H1 (cell line): Measurements from ENCODE around the gene SUMF1. TPM values are rescaled to one million over a fixed set of nuclear protein-coding genes. Genes with fewer than 3 reads are reported as not detected.

Experiments used
- CTCF ChIA-PET: fragments of 300-600 bp; sonication (Branson Sonifier 250); formaldehyde crosslinking; loops from one replicate; lab custom pipeline; 2021; ENCODE audit not compliant: partially characterized antibody; lab: Charles Lee
- POLR2A ChIA-PET: fragments of 300-600 bp; sonication (Branson Sonifier 250); formaldehyde crosslinking; loops from one replicate; lab custom pipeline; 2021; ENCODE audit warnings: inconsistent platforms; ENCODE audit not compliant: partially characterized antibody; lab: Charles Lee
- DNase-seq, 2 experiments: peaks; one replicate each; pipeline versions ENCODE4 v3.0.0 to v3.0.0-alpha.2; 2010 to 2022; ENCODE audit warnings: low spot score in 2 of 2, low read depth in 1 of 2, mixed read lengths in 1 of 2
- FAIRE-seq: peaks from 2 replicates; lab custom pipeline; 2011; peaks lifted over from hg19 to GRCh38; lab: Jason Lieb, UNC
- H2AFZ ChIP-seq: 2 replicates; pipeline ENCODE4 v1.8.1; 2012; ENCODE audit warnings: low read length, inconsistent platforms
- H2AK5ac ChIP-seq: 2 replicates; pipeline ENCODE4 v1.6.1; 2013; ENCODE audit warnings: low read depth, low read length
- H2BK120ac ChIP-seq: replicated peaks from 2 replicates; pipeline ENCODE3; 2013; ENCODE audit warnings: low read depth, low read length, inconsistent platforms
- H2BK12ac ChIP-seq: 2 replicates; pipeline ENCODE4 v1.6.1; 2013; ENCODE audit warnings: low read depth, low read length
- H2BK15ac ChIP-seq: 2 replicates; pipeline ENCODE4 v1.6.1; 2013; ENCODE audit warnings: low read length
- H2BK20ac ChIP-seq: 2 replicates; pipeline ENCODE4 v1.6.1; 2013; ENCODE audit warnings: low read length
- H2BK5ac ChIP-seq: 2 replicates; pipeline ENCODE4 v1.6.1; 2013; ENCODE audit warnings: low read depth, low read length
- H3K14ac ChIP-seq: 2 replicates; pipeline ENCODE4 v1.6.1; 2013; ENCODE audit warnings: inconsistent platforms; ENCODE audit not compliant: insufficient read length
- H3K18ac ChIP-seq: 2 replicates; pipeline ENCODE4 v1.6.1; 2013; ENCODE audit warnings: low read length; ENCODE audit errors: extremely low read depth
- H3K23ac ChIP-seq: 2 replicates; pipeline ENCODE4 v1.6.1; 2013; ENCODE audit warnings: inconsistent platforms; ENCODE audit not compliant: insufficient read length
- H3K23me2 ChIP-seq: 2 replicates; pipeline ENCODE4 v1.6.1; 2013; ENCODE audit warnings: low read depth, low read length
- H3K27ac ChIP-seq: 2 replicates; pipeline ENCODE4 v1.6.1; 2011; ENCODE audit warnings: low read depth, low read length, inconsistent platforms
- H3K27me3 ChIP-seq, 4 experiments: replicated peaks in 1 of 4; 1 replicate in 1 of 4; 2 replicates in 3 of 4; pipeline versions ENCODE4 v1.6.1 to v1.8.1; 2011 to 2013; ENCODE audit warnings: low read length in 3 of 4, mild to moderate bottlenecking in 3 of 4, inconsistent platforms in 2 of 4, mixed read lengths in 2 of 4, moderate library complexity in 1 of 4; ENCODE audit not compliant: control insufficient read depth in 3 of 4, insufficient read depth in 3 of 4; ENCODE audit errors: extremely low read depth in 1 of 4
- H3K36me3 ChIP-seq, 4 experiments: 2 replicates each; pipeline versions ENCODE4 v1.6.1 to v1.8.1; 2011 to 2013; ENCODE audit warnings: mild to moderate bottlenecking in 4 of 4, low read length in 3 of 4, moderate library complexity in 2 of 4, control low read depth in 1 of 4, inconsistent platforms in 1 of 4; ENCODE audit not compliant: insufficient read depth in 4 of 4, control insufficient read depth in 2 of 4
- H3K4ac ChIP-seq: replicated peaks from 2 replicates; pipeline ENCODE3; 2013; ENCODE audit warnings: low read length, low read depth, mixed read lengths, inconsistent platforms; ENCODE audit not compliant: insufficient read length
- H3K4me1 ChIP-seq, 4 experiments: replicated peaks in 1 of 4; 1 replicate in 1 of 4; 2 replicates in 3 of 4; pipeline versions ENCODE4 v1.6.1 to v1.8.1; 2011 to 2013; ENCODE audit warnings: low read length in 3 of 4, inconsistent platforms in 2 of 4, mixed read lengths in 1 of 4; ENCODE audit not compliant: insufficient read depth in 4 of 4, control insufficient read depth in 3 of 4
- H3K4me2 ChIP-seq, 2 experiments: 2 replicates each; pipeline versions ENCODE4 v1.6.1 to v1.8.1; 2011 to 2013; ENCODE audit warnings: low read depth in 2 of 2, low read length in 2 of 2, control low read depth in 1 of 2, inconsistent platforms in 1 of 2, mild to moderate bottlenecking in 1 of 2; ENCODE audit not compliant: insufficient read depth in 1 of 2
- H3K4me3 ChIP-seq, 4 experiments: fragments of 200-600, 300-600 bp in 1 of 4; sonication (generic), shearing (Covaris generic), sonication (Bioruptor Twin) in 1 of 4; 2 replicates each; pipeline versions ENCODE4 v1.5.1 to v1.8.1; 2011 to 2016; ENCODE audit warnings: low read length in 4 of 4, low read depth in 3 of 4, control low read depth in 2 of 4, inconsistent platforms in 2 of 4, mild to moderate bottlenecking in 2 of 4, mixed read lengths in 1 of 4, moderate library complexity in 1 of 4; ENCODE audit not compliant: insufficient read depth in 2 of 4; ENCODE audit errors: extremely low read depth in 1 of 4
- H3K56ac ChIP-seq: replicated peaks from 2 replicates; pipeline ENCODE3; 2013; ENCODE audit warnings: low read depth, mild to moderate bottlenecking, mixed read lengths, low read length, inconsistent platforms; ENCODE audit not compliant: insufficient read length
- H3K79me1 ChIP-seq: 2 replicates; pipeline ENCODE4 v1.6.1; 2013; ENCODE audit warnings: low read depth, low read length, control low read depth
- H3K79me2 ChIP-seq, 2 experiments: 2 replicates each; pipeline versions ENCODE4 v1.6.1 to v1.8.1; 2012 to 2013; ENCODE audit warnings: low read length in 2 of 2, mild to moderate bottlenecking in 2 of 2, inconsistent platforms in 1 of 2; ENCODE audit not compliant: insufficient read depth in 2 of 2, control insufficient read depth in 1 of 2
- H3K9ac ChIP-seq, 4 experiments: replicated peaks in 1 of 4; 1 replicate in 1 of 4; 2 replicates in 3 of 4; pipeline versions ENCODE4 v1.6.1 to v1.8.1; 2011 to 2013; ENCODE audit warnings: low read depth in 3 of 4, low read length in 3 of 4, control low read depth in 2 of 4, mild to moderate bottlenecking in 2 of 4, moderate library complexity in 2 of 4, inconsistent platforms in 1 of 4; ENCODE audit errors: extremely low read depth in 1 of 4
- H3K9me3 ChIP-seq, 2 experiments: 2 replicates each; pipeline versions ENCODE4 v1.6.1 to v1.8.1; 2012 to 2013; ENCODE audit warnings: mild to moderate bottlenecking in 2 of 2, moderate library complexity in 2 of 2, control low read depth in 1 of 2, inconsistent platforms in 1 of 2, low read depth in 1 of 2, low read length in 1 of 2, mixed read lengths in 1 of 2; ENCODE audit not compliant: insufficient read depth in 2 of 2
- H4K20me1 ChIP-seq, 2 experiments: replicated peaks in 1 of 2; 2 replicates each; pipeline versions ENCODE3 to v1.8.1; 2011 to 2013; ENCODE audit warnings: inconsistent platforms in 2 of 2, low read length in 2 of 2, mild to moderate bottlenecking in 1 of 2; ENCODE audit not compliant: insufficient read depth in 2 of 2, control insufficient read depth in 1 of 2
- H4K5ac ChIP-seq: 2 replicates; pipeline ENCODE4 v1.6.1; 2013; ENCODE audit warnings: low read length, low read depth, mixed read lengths, inconsistent platforms; ENCODE audit not compliant: insufficient read length
- H4K8ac ChIP-seq: 2 replicates; pipeline ENCODE4 v1.8.0; 2013; ENCODE audit warnings: mild to moderate bottlenecking, moderate library complexity, low read length, inconsistent platforms; ENCODE audit not compliant: insufficient read depth; ENCODE audit errors: extremely low read depth
- H4K91ac ChIP-seq: replicated peaks from 2 replicates; pipeline ENCODE3; 2013; ENCODE audit warnings: low read length, mixed read lengths, inconsistent platforms; ENCODE audit not compliant: insufficient read length
- HDAC2 ChIP-seq, 2 experiments: fragments of 300-600 bp in 1 of 2; sonication (generic) in 1 of 2; IDR thresholded peaks; 2 replicates each; pipeline ENCODE4 v1.6.1; 2011 to 2012; ENCODE audit warnings: low read depth in 2 of 2, low read length in 2 of 2, mild to moderate bottlenecking in 2 of 2, moderate library complexity in 2 of 2, borderline replicate concordance in 1 of 2, inconsistent platforms in 1 of 2
- NANOG ChIP-seq: IDR thresholded peaks from 2 replicates; pipeline ENCODE4 v1.6.1; 2011; ENCODE audit warnings: low read length, low read depth, mild to moderate bottlenecking, inconsistent platforms; ENCODE audit not compliant: insufficient read depth, poor library complexity, severe bottlenecking
- PHF8 ChIP-seq: fragments of 200-600 bp; sonication (generic); conservative IDR thresholded peaks from 2 replicates; pipeline ENCODE4 v1.7.1; 2012; ENCODE audit warnings: low read depth, mild to moderate bottlenecking, inconsistent platforms, low read length, moderate library complexity
- RFX5 ChIP-seq: IDR thresholded peaks from 2 replicates; pipeline ENCODE4 v1.6.1; 2011; ENCODE audit warnings: low read depth, low read length, improper control_type of control experiment, borderline replicate concordance
- WGBS, 2 experiments: shearing (Covaris generic) in 1 of 2; methylation state at CpG; one replicate each; pipeline versions ENCODE4 v1.1.6 to v1.1.7; 2013 to 2015; ENCODE audit warnings: low lambda C conversion rate in 2 of 2, mixed read lengths in 2 of 2, inconsistent platforms in 1 of 2, low coverage in 1 of 2, missing lambda C conversion rate in 1 of 2; ENCODE audit not compliant: insufficient replicate concordance in 2 of 2, insufficient coverage in 1 of 2, insufficient read length in 1 of 2; ENCODE audit errors: extremely low coverage in 1 of 2, missing lambda C conversion rate in 1 of 2; 5-methylcytosine and 5-hydroxymethylcytosine counted together
- polyA plus RNA-seq, 7 experiments: library from polyadenylated mRNA; depleted of rRNA in 3 of 7; stranded (reverse) in 5 of 7; unstranded in 2 of 7; fragments of >200 nt in 5 of 7; fragments of 200-250 nt in 2 of 7; gene quantifications; 1 replicate in 5 of 7; 2 replicates in 1 of 7; 4 replicates in 1 of 7; pipeline versions ENCODE4 v1.2.1 to v1.2.3, GENCODE V29; 2011 to 2013; ENCODE audit warnings: missing spikeins in 2 of 7, mixed read lengths in 2 of 7
- total RNA-seq: library from RNA; stranded (reverse); fragmentation: NEBNext Ultra II Directional; extraction: Animal tissue kit (Norgen Biotek cat#: 25700); gene quantifications from 2 replicates; pipeline ENCODE4 v1.2.1, GENCODE V29; 2021
- TF ChIP-seq, protein P1 (sequence below): IDR thresholded peaks from 2 replicates; pipeline ENCODE4 v1.6.1; 2012; ENCODE audit warnings: inconsistent platforms

Gene SUMF1
- total and polyA plus RNA-seq, 2 of the 8 experiments (the other 6 are each of a cell fraction or from before 2014, with no cell fraction given) = 12.5 to 15.0 TPM

DNA sequence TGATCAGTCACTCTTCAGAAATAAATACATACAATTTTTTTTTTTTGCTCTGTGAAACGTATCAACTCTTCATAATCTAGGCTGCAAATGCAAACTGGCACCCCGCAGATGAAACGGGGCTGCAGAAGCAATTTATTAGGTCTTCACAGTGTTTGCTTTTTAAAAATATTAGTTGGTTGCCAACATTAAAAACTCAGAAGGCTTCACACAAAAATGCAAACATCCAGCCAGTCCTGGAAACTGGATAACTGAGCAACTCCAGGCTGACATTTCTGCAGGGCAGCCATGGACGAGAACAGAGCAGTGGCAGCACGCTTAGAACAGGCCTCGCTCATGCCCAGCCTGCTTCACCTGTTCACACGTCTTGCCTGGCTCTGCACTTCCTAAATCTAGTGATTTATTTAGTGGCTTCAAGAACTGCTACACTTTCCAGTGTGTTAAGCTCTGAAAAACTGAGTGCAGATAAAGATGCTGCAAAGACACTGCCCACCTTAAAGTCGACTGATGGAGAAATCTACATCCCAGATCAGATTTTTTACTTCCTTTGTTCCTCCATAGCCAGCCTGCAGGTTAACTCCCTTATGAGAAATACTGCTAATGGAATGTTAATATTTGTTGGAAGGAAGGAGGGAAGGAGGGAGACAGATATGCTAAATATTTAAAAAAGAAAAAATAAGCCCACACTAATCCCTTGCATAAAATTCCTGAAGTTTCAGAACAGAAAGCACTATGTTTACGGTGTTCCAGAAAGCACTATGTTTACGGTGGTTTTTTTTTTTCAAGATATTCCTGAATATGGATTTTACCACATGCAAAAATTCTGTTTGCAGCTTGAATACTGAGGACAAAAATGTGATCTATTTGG, 110.3 kb downstream of the SUMF1 start:
- FAIRE-seq = no peak

More for the DNA sequence above, 110.3 kb downstream of the SUMF1 start:
- Histone ChIP-seq H3K4me2 (no peak overlapping the region), H3K79me2 (no peaks in the 10 kb centered on the region), H3K18ac (no peak overlapping the region), H3K4me3 (no peak overlapping the region), H2BK12ac (no peak overlapping the region), H2BK15ac (no peak overlapping the region), H2AK5ac (no peak overlapping the region), H3K27me3 (no peaks in the 10 kb centered on the region), H3K4ac (no peak overlapping the region), H3K27ac (no peak overlapping the region), H3K9ac (no peak overlapping the region), H2BK120ac (no peak overlapping the region), H3K36me3 (no peaks in the 10 kb centered on the region), H4K91ac (no peak overlapping the region), H3K79me1 (no peaks in the 10 kb centered on the region), H3K23me2 (no peaks in the 10 kb centered on the region), H4K20me1 (no peaks in the 10 kb centered on the region), H3K23ac (no peak overlapping the region), H3K9me3 (no peaks in the 10 kb centered on the region), H4K5ac (no peak overlapping the region), H2AFZ (no peak overlapping the region), H3K14ac (no peak overlapping the region), H3K4me1 (no peaks in the 10 kb centered on the region), H2BK20ac (no peak overlapping the region), H4K8ac (no peak overlapping the region), H3K56ac (no peak overlapping the region), H2BK5ac (no peak overlapping the region)
- CTCF ChIA-PET = no interaction called here
- WGBS, 2 experiments = 92% methylated on average over 10 of the region's 10 CpGs; no CpG with 5 or more reads in 1 of the 2 experiments
- POLR2A ChIA-PET = no interaction called here
- no peak for TF ChIP-seq RFX5
- TF ChIP-seq, protein P1, sequence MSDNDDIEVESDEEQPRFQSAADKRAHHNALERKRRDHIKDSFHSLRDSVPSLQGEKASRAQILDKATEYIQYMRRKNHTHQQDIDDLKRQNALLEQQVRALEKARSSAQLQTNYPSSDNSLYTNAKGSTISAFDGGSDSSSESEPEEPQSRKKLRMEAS = no peak
- no peak for TF ChIP-seq HDAC2 (IDR thresholded peaks at IDR 0.05; ENCODE audit: borderline replicate concordance in 1 of 2, low read depth in 2 of 2, low read length in 2 of 2)
- no peak for TF ChIP-seq NANOG
- TF ChIP-seq PHF8 = no peak
- no peak for DNase-seq
